Glutamatergic neuron (in vitro differentiated cells): Measurements from ENCODE around the gene PFKL. TPM values are rescaled to one million over a fixed set of nuclear protein-coding genes. Genes with fewer than 3 reads are reported as not detected.
"Not testable (repeated sequence)": the region's sequence is repeated elsewhere in the genome, so short reads cannot be mapped to it uniquely, and the experiment has no call there.

ENCODE experiments used
- DNase-seq: peaks from one replicate; pipeline ENCODE4 v3.0.0; 2022
- H3K27ac Mint-ChIP-seq: one replicate; pipeline ENCODE4 v1.8.0; 2020; ENCODE audit warnings: mild to moderate bottlenecking, mixed read lengths, inconsistent platforms; ENCODE audit not compliant: unreplicated experiment
- H3K27me3 Mint-ChIP-seq: one replicate; pipeline ENCODE4 v1.8.0; 2020; ENCODE audit warnings: mild to moderate bottlenecking, moderate library complexity, mixed read lengths, inconsistent platforms; ENCODE audit not compliant: unreplicated experiment
- H3K36me3 Mint-ChIP-seq: one replicate; pipeline ENCODE4 v1.8.0; 2020; ENCODE audit warnings: mild to moderate bottlenecking, mixed read lengths, inconsistent platforms; ENCODE audit not compliant: unreplicated experiment
- H3K4me1 Mint-ChIP-seq: one replicate; pipeline ENCODE4 v1.8.0; 2020; ENCODE audit warnings: mild to moderate bottlenecking, low read depth, mixed read lengths, inconsistent platforms; ENCODE audit not compliant: unreplicated experiment
- H3K4me3 Mint-ChIP-seq: one replicate; pipeline ENCODE4 v1.8.0; 2020; ENCODE audit warnings: mild to moderate bottlenecking, mixed read lengths, inconsistent platforms; ENCODE audit not compliant: unreplicated experiment
- H3K9me3 Mint-ChIP-seq: one replicate; pipeline ENCODE4 v1.8.0; 2020; ENCODE audit warnings: mild to moderate bottlenecking, moderate library complexity, mixed read lengths, inconsistent platforms; ENCODE audit not compliant: unreplicated experiment
- CTCF ChIP-seq: fragments of 200-600 bp; sonication (generic); IDR thresholded peaks from one replicate; pipeline ENCODE4 v1.5.0; 2021; ENCODE audit not compliant: partially characterized antibody, unreplicated experiment
- total RNA-seq: library from RNA; stranded (reverse); fragmentation: NEBNext Ultra II Directional; extraction: Animal tissue kit (Norgen Biotek cat#: 25700); gene quantifications from one replicate; pipeline ENCODE4 v1.2.1, GENCODE V29; 2021; ENCODE audit not compliant: unreplicated experiment

PFKL gene
- total RNA-seq, 1 donor from 2014 or later, result 48.6 TPM

- H3K9me3 Mint-ChIP-seq, result peaks cover 10% of the 10 kb centered on the region
- H3K27ac Mint-ChIP-seq, result peak overlapping the region; percentile 45
- H3K4me3 Mint-ChIP-seq, result peak overlapping the region; percentile 49
- H3K4me1 Mint-ChIP-seq, result peaks cover 27% of the 10 kb centered on the region
- H3K27me3 Mint-ChIP-seq, result peaks cover 4% of the 10 kb centered on the region
- DNase-seq, result peak; percentile 20
- no peak for TF ChIP-seq CTCF
- peaks cover 5% of the 10 kb centered on the region for H3K36me3 Mint-ChIP-seq
These were observed 20.2 kb upstream of the PFKL start for GRCh38 chr21:44279354-44280260.

DNA sequence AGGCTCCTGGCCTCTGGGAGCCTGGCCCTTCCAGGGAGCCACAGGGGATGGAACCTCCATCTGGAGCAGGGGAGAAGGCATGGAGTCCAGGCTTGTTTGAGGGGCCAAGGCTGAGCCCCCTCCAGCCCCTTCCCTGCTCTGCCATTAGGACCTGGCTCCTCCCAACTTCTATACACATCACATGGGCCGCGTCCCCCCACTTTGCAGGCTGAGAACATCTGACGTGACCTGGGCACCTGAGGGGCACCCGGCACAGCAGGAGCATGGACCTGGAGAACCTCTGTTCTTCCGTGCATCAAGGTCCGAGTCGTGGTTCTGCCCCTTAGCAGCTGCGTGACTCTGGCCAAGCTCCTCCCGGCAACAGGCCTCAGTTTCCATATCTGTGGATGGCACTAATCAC is 18.1 kb upstream of the PFKL start:
- no peak overlapping the region for H3K27ac Mint-ChIP-seq

GRCh38 chr21:44282370-44282769 is 17.5 kb upstream of the PFKL start:
- Mint-ChIP-seq H3K36me3 (no peaks in the 10 kb centered on the region), H3K27ac (no peak overlapping the region), H3K4me3 (no peak overlapping the region), H3K4me1 (peaks cover 27% of the 10 kb centered on the region), H3K9me3 (peaks cover 10% of the 10 kb centered on the region), H3K27me3 (peaks cover 4% of the 10 kb centered on the region)
- no peak for TF ChIP-seq CTCF
- no peak for DNase-seq

More for the DNA sequence above, 18.1 kb upstream of the PFKL start:
- Mint-ChIP-seq H3K4me1 (peaks cover 27% of the 10 kb centered on the region), H3K9me3 (peaks cover 10% of the 10 kb centered on the region), H3K36me3 (no peaks in the 10 kb centered on the region), H3K27me3 (peaks cover 4% of the 10 kb centered on the region), H3K4me3 (no peak overlapping the region)
- TF ChIP-seq CTCF, result no peak
- DNase-seq, result no peak

- H3K27me3 Mint-ChIP-seq, H3K36me3 Mint-ChIP-seq, H3K9me3 Mint-ChIP-seq: not testable (repeated sequence)
- peak; percentile 8 for DNase-seq
- peaks cover 26% of the 10 kb centered on the region for H3K4me1 Mint-ChIP-seq
- peak overlapping the region; percentile 30 for H3K4me3 Mint-ChIP-seq
- H3K27ac Mint-ChIP-seq, result peak overlapping the region; percentile 38
These were observed 16.6 kb upstream of the PFKL start for GRCh38 chr21:44283211-44283785.

DNA sequence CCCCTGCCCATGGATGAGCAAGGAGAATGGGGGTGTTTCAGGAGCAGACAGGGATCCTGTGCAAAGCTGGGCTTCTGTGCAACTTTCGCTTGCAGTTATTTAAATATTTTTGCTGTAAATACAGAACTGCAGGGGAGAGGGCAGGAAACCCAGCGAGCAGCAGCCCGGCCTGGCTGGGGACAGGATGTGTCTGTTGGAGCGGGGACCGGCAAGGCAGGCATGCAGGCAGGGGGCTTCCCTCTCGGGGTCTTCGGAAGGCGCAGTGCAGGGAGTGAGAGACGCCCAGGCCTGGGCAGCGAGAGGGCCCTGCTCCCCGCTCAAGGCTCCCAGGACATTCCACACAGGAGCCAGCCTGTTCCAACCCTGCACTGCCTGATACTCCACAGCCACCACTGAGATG is 15.9 kb upstream of the PFKL start:
- H3K4me3 Mint-ChIP-seq, result no peak overlapping the region
- no peak for TF ChIP-seq CTCF
- H3K27ac Mint-ChIP-seq, result no peak overlapping the region
- no peaks in the 10 kb centered on the region for H3K36me3 Mint-ChIP-seq
- peaks cover 8% of the 10 kb centered on the region for H3K9me3 Mint-ChIP-seq
- peaks cover 24% of the 10 kb centered on the region for H3K4me1 Mint-ChIP-seq
- H3K27me3 Mint-ChIP-seq, result peaks cover 4% of the 10 kb centered on the region
- DNase-seq, result peak; percentile 18
